B cell (primary cell): ENCODE results near the gene NCEH1. TPM values are rescaled to one million over a fixed set of nuclear protein-coding genes. Genes with fewer than 3 reads are reported as not detected.

Experiments used
- ATAC-seq: fragments of 200-7000 bp; cut with Tn5 transposase; one replicate; pipeline ENCODE4 v1.10.0; 2021; ENCODE audit warnings: low read depth, mild to moderate bottlenecking, moderate number of reproducible peaks, moderate library complexity
- CTCF ChIA-PET: fragments of 350-600 bp; sonication (Branson Sonifier 250); formaldehyde crosslinking; loops from one replicate; lab custom pipeline; 2021; ENCODE audit warnings: antibody characterized with exemption, inconsistent platforms; lab: Charles Lee
- POLR2A ChIA-PET: fragments of 350-600 bp; sonication (Branson Sonifier 250); formaldehyde crosslinking; loops from one replicate; lab custom pipeline; 2021; ENCODE audit warnings: antibody characterized with exemption; lab: Charles Lee
- DNase-seq: peaks from one replicate; pipeline ENCODE4 v3.0.0; 2013
- H2AFZ ChIP-seq: 2 replicates; pipeline ENCODE4 v1.6.1; 2012; ENCODE audit warnings: mild to moderate bottlenecking, low read depth, low read length; ENCODE audit not compliant: insufficient read depth, poor library complexity, severe bottlenecking
- H3K27ac ChIP-seq, 2 donors: 1 replicate in 1 of 2; 2 replicates in 1 of 2; pipeline ENCODE4 v1.5.1; 2012 to 2013; ENCODE audit warnings: low read length in 2 of 2, mild to moderate bottlenecking in 2 of 2, moderate library complexity in 1 of 2
- H3K27me3 ChIP-seq, 4 experiments: fragments of 200-600 bp in 1 of 4; sonication (generic) in 1 of 4; replicated peaks in 1 of 4; 1 replicate in 2 of 4; 2 replicates in 2 of 4; pipeline versions ENCODE4 v1.6.1 to v1.7.0; 2013 to 2016; ENCODE audit warnings: low read length in 3 of 4, mild to moderate bottlenecking in 2 of 4, mixed read lengths in 1 of 4, moderate library complexity in 1 of 4; ENCODE audit not compliant: insufficient read depth in 4 of 4, control insufficient read depth in 3 of 4; ENCODE audit errors: control extremely low read depth in 1 of 4
- H3K36me3 ChIP-seq, 2 experiments: replicated peaks in 1 of 2; 1 replicate in 1 of 2; 2 replicates in 1 of 2; pipeline versions ENCODE4 v1.6.1 to v1.7.1; 2013; ENCODE audit warnings: low read length in 1 of 2; ENCODE audit not compliant: insufficient read depth in 2 of 2, control insufficient read depth in 1 of 2; ENCODE audit errors: control extremely low read depth in 1 of 2, extremely low read depth in 1 of 2
- H3K4me1 ChIP-seq, 2 donors: fragments of 200-600 bp in 1 of 2; sonication (generic) in 1 of 2; 1 replicate in 1 of 2; 2 replicates in 1 of 2; pipeline versions ENCODE4 v1.5.1 to v1.6.1; 2013 to 2017; ENCODE audit warnings: low read length in 2 of 2; ENCODE audit not compliant: control insufficient read depth in 2 of 2, insufficient read depth in 2 of 2
- H3K4me2 ChIP-seq: replicated peaks from 2 replicates; pipeline ENCODE3; 2012; ENCODE audit warnings: mild to moderate bottlenecking, low read depth, low read length; ENCODE audit not compliant: poor library complexity, severe bottlenecking
- H3K4me3 ChIP-seq, 5 experiments: fragments of 200-600 bp in 1 of 5; sonication (generic) in 1 of 5; 1 replicate in 3 of 5; 2 replicates in 2 of 5; pipeline versions ENCODE4 v1.5.1 to v1.7.0; 2011 to 2016; ENCODE audit warnings: low read length in 4 of 5, mild to moderate bottlenecking in 4 of 5, low read depth in 2 of 5, control low read depth in 1 of 5, moderate library complexity in 1 of 5; ENCODE audit not compliant: insufficient read depth in 1 of 5; ENCODE audit errors: control extremely low read depth in 1 of 5, extremely low read depth in 1 of 5
- H3K79me2 ChIP-seq: fragments of 200-600 bp; sonication (generic); one replicate; pipeline ENCODE4 v1.6.0; 2016; ENCODE audit warnings: low read length; ENCODE audit not compliant: control insufficient read depth, insufficient read depth
- H3K9ac ChIP-seq: fragments of 200-600 bp; sonication (generic); 2 replicates; pipeline ENCODE4 v1.6.1; 2017; ENCODE audit warnings: mild to moderate bottlenecking, low read length, moderate library complexity
- H3K9me3 ChIP-seq, 3 donors: one replicate each; pipeline versions ENCODE4 v1.6.1 to v1.7.1; 2013; ENCODE audit warnings: low read length in 2 of 3; ENCODE audit not compliant: control insufficient read depth in 2 of 3, insufficient read depth in 1 of 3; ENCODE audit errors: control extremely low read depth in 1 of 3
- H4K20me1 ChIP-seq: 2 replicates; pipeline ENCODE4 v1.6.0; 2012; ENCODE audit warnings: mild to moderate bottlenecking, low read length; ENCODE audit not compliant: insufficient read depth, control insufficient read depth, poor library complexity, severe bottlenecking
- H3K27ac Mint-ChIP-seq: one replicate; pipeline ENCODE4 v1.8.0; 2021; ENCODE audit warnings: mixed read lengths
- H3K27me3 Mint-ChIP-seq: one replicate; pipeline ENCODE4 v1.8.0; 2021; ENCODE audit warnings: mixed read lengths
- H3K4me1 Mint-ChIP-seq: one replicate; pipeline ENCODE4 v1.8.0; 2021; ENCODE audit warnings: mixed read lengths
- H3K4me3 Mint-ChIP-seq: one replicate; pipeline ENCODE4 v1.8.0; 2021; ENCODE audit warnings: mixed read lengths
- H3K9me3 Mint-ChIP-seq: one replicate; pipeline ENCODE4 v1.8.0; 2022; ENCODE audit warnings: mixed read lengths; ENCODE audit not compliant: insufficient read depth
- CTCF ChIP-seq: fragments of 200-600 bp; IDR thresholded peaks from one replicate; pipeline ENCODE4 v1.8.0; 2022; ENCODE audit warnings: antibody characterized with exemption, mild to moderate bottlenecking
- EZH2 ChIP-seq: IDR thresholded peaks from 2 replicates; pipeline ENCODE4 v1.6.1; 2012; ENCODE audit warnings: borderline replicate concordance, low read depth, mild to moderate bottlenecking, moderate library complexity, low read length; ENCODE audit not compliant: insufficient read depth, poor library complexity, severe bottlenecking
- WGBS: methylation state at CpG from one replicate; pipeline ENCODE4 v1.1.5; 2013; ENCODE audit warnings: missing lambda C conversion rate; ENCODE audit not compliant: insufficient coverage; 5-methylcytosine and 5-hydroxymethylcytosine counted together
- intact Hi-C: fragments of 100-400 bp; cut with micrococcal nuclease; formaldehyde crosslinking; loops from one replicate; pipeline ENCODE4 v1.10.0; 2022
- polyA plus RNA-seq: library from polyadenylated mRNA; depleted of rRNA; stranded (reverse); fragments of >200 nt; gene quantifications from 2 replicates; pipeline ENCODE4 v1.2.3, GENCODE V29; 2012
- total RNA-seq, 2 donors: library from RNA; stranded (reverse); fragments of 120-200 nt in 1 of 2; gene quantifications; 1 replicate in 1 of 2; 2 replicates in 1 of 2; pipeline versions ENCODE4 v1.2.3 to v1.2.4, GENCODE V29; 2013 to 2022

The NCEH1 gene
- total and polyA plus RNA-seq, 2 donors (not counting 1 experiment from before 2014, with no cell fraction given) = 3.4 to 8.6 TPM

- H3K27ac ChIP-seq = no peak overlapping the region
- POLR2A ChIA-PET = no interaction called here
- Mint-ChIP-seq H3K27ac (no peak overlapping the region), H3K4me1 (peaks cover 28% of the 10 kb centered on the region), H3K9me3 (no peaks in the 10 kb centered on the region), H3K4me3 (no peak overlapping the region), H3K27me3 (no peaks in the 10 kb centered on the region)
- no peak overlapping the region for H3K4me2 ChIP-seq
- no peaks in the 10 kb centered on the region for H3K9me3 ChIP-seq
- DNase-seq = no peak
- no peak overlapping the region for H3K9ac ChIP-seq
- no peaks in the 10 kb centered on the region for H3K36me3 ChIP-seq
- no peak for ATAC-seq
- peaks cover 24% of the 10 kb centered on the region for H4K20me1 ChIP-seq
- CTCF ChIA-PET = interaction anchor here (1.6 to 2.2 kb wide), 2 partner anchors 9 to 28 kb away, joined by 4 to 9 read pairs; partner anchors contain the start of gene NCEH1
- no peaks in the 10 kb centered on the region for H3K4me1 ChIP-seq
- TF ChIP-seq CTCF (no peak), EZH2 (no peak)
- H2AFZ ChIP-seq = no peak overlapping the region
- no peak overlapping the region for H3K4me3 ChIP-seq
- no peaks in the 10 kb centered on the region for H3K27me3 ChIP-seq
- whole genome bisulfite sequencing = no CpG with 5 or more reads among the region's 1 CpG
- intact Hi-C loops = no loop called here
- peaks cover 17% of the 10 kb centered on the region for H3K79me2 ChIP-seq
Measured at GRCh38 chr3:172700936-172701455, 9.9 kb downstream of the NCEH1 start.

- no peaks in the 10 kb centered on the region for H3K9me3 Mint-ChIP-seq
- peaks cover 26% of the 10 kb centered on the region for H3K4me1 Mint-ChIP-seq
Measured at GRCh38 chr3:172700256-172700655, 10.6 kb downstream of the NCEH1 start.

More at GRCh38 chr3:172700256-172700655, 10.6 kb downstream of the NCEH1 start:
- Histone ChIP-seq H3K9ac (no peak overlapping the region), H4K20me1 (peaks cover 24% of the 10 kb centered on the region), H3K4me2 (no peak overlapping the region), H3K9me3 (no peaks in the 10 kb centered on the region), H3K36me3 (no peaks in the 10 kb centered on the region), H3K79me2 (peaks cover 17% of the 10 kb centered on the region), H2AFZ (no peak overlapping the region), H3K27me3 (no peaks in the 10 kb centered on the region), H3K27ac (no peak overlapping the region), H3K4me3 (no peak overlapping the region), H3K4me1 (no peaks in the 10 kb centered on the region)
- Mint-ChIP-seq H3K27me3 (no peaks in the 10 kb centered on the region), H3K27ac (no peak overlapping the region), H3K4me3 (no peak overlapping the region)
- no CpG with 5 or more reads among the region's 1 CpG for WGBS
- intact Hi-C loops = no loop called here
- ChIA-PET POLR2A (no interaction called here), CTCF (interaction anchor here (1.1 to 2.2 kb wide), 3 partner anchors 10 to 50 kb away, joined by 3 to 9 read pairs (median 4); partner anchors contain the start of genes ECT2 and NCEH1)
- no peak for DNase-seq
- TF ChIP-seq EZH2 = no peak
- no peak for TF ChIP-seq CTCF
- no peak for ATAC-seq
